HCT116 (cell line): ENCODE measurements around the gene GATC.

Experiments
- CTCF ChIP-seq, 3 experiments: fragments of 200-600 bp in 1 of 3; sonication (generic) in 1 of 3; IDR thresholded peaks in 2 of 3; conservative IDR thresholded peaks in 1 of 3; 2 replicates each; pipeline ENCODE4 v1.5.1; 2012 to 2017; ENCODE audit warnings: low read depth in 2 of 3, low read length in 2 of 3, antibody characterized with exemption in 1 of 3, borderline replicate concordance in 1 of 3, control low read depth in 1 of 3, mild to moderate bottlenecking in 1 of 3, mixed read lengths in 1 of 3, mixed run types in 1 of 3, moderate library complexity in 1 of 3; ENCODE audit not compliant: insufficient read depth in 1 of 3
- EZH2 ChIP-seq: fragments of 200-600 bp; sonication (generic); IDR thresholded peaks from 2 replicates; pipeline ENCODE4 v1.6.1; 2017; ENCODE audit warnings: antibody characterized with exemption, mixed run types
- POLR2A ChIP-seq: IDR thresholded peaks from 2 replicates; pipeline ENCODE4 v1.7.0; 2011; ENCODE audit warnings: borderline replicate concordance; ENCODE audit not compliant: insufficient read depth, insufficient read length; ENCODE audit errors: extremely low read depth
- SP1 ChIP-seq: IDR thresholded peaks from 2 replicates; pipeline ENCODE4 v1.6.1; 2012; ENCODE audit warnings: low read depth
- TF ChIP-seq, protein P1 (sequence below): IDR thresholded peaks from 2 replicates; pipeline ENCODE4 v1.6.1; 2012

DNA sequence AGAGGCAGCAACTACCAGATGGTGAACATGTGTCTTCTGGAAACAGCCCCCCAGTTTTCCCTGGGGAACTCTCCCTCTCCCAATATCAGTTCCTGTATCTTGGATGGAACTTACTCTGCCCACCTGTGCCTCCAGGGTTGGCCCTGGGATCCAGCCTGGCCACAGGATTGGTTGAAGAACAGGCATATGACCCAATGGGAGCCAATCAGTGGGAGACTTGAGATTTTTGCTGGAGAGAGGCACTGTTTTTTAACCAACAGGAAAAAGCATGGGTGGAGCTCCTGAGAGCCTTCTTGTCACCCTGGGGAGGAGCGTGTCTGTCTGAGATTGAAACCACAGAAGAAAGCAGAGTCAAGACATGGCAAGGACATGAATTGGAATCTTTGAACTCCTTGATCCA lies 42.0 kb upstream of the GATC start:
- TF ChIP-seq POLR2A, result no peak
- TF ChIP-seq, protein P1, sequence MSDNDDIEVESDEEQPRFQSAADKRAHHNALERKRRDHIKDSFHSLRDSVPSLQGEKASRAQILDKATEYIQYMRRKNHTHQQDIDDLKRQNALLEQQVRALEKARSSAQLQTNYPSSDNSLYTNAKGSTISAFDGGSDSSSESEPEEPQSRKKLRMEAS, result no peak
- TF ChIP-seq CTCF (IDR thresholded peaks at IDR 0.05 in 2 of 3, conservative IDR thresholded peaks at IDR 0.05 in 1 of 3; ENCODE audit: borderline replicate concordance in 1 of 3, insufficient read depth in 1 of 3, low read depth in 2 of 3, low read length in 2 of 3), result no peak
- no peak for TF ChIP-seq EZH2
- no peak for TF ChIP-seq SP1
